GM19025 (cell line): ENCODE data around the gene C9orf153.
"Not testable (repeated sequence)": the region's sequence is repeated elsewhere in the genome, so short reads cannot be mapped to it uniquely, and the experiment has no call there.

Source experiments
- ATAC-seq: cut with Tn5 transposase; IDR thresholded peaks from one replicate; pipeline ENCODE4 v1.9.1; 2021; ENCODE audit warnings: mild to moderate bottlenecking, low read depth, moderate library complexity; ENCODE audit not compliant: unreplicated experiment

The C9orf153 gene

DNA sequence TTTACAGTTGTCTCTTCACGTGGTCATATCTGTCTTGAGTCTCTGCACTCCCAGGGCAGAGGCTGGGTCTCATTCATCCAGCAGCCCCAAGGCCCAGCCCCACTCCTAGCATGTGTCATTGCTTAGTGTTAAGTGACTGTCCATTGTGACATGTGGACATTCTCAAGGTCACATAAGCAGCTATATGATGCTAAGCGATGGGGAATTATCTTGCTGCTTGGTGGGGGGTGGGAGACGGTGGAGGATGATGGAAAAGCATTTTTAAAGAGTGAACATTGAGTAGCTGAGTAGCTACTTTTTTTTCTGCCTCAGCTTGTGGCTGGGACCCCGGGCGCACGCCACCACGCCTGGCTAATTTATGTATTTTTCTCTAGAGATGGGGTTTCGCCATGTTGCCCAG is at the start of gene C9orf153:
Gene C9orf153 (minus strand): TSS at position 101 of the 400 bp plus-strand sequence. CDS start 30,054 bp downstream, outside the sequence.
- no peak for ATAC-seq

DNA sequence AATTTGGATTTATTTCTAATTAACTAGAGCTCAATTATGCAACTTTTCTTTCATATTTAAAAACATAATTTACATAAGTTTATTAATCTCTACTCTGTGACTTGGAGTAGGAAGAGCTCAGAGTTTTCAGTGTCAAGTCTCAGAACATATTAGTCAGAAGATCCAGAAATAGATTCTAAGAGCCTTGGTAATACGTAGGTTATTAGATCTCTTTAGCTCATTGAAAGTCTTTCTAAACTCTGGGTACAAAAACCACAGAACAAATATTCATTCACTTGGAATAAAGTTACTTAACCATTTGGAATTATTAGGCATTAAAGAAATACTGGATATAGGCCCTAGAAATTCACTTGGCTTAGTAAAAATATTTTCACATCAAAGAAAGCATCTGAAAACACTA is 49.2 kb upstream of the C9orf153 start:
- ATAC-seq, result no peak

DNA sequence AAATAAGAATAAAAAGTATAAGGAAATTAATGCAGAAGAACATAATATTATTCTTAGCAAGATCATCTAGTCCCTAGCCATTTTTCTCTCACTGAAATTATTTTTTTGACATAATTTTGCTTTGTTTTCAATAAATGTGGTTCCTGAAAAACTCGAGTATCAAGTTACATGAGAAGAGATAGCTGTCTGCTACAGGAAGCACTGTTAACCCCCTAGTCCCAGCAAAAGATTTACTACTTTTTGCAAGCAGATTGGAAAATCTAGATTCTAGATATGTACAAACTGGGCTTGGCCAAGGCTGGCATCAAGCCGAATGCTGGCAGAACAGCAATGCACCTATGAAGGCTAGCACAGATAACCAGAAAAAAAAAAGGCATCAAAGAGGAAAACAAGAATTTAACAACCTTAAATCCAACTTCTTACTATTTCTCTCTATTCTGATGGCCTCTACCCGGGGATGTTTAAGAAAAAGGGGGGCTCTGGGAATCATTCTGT is 44.8 kb upstream of the C9orf153 start:
- no peak for ATAC-seq

DNA sequence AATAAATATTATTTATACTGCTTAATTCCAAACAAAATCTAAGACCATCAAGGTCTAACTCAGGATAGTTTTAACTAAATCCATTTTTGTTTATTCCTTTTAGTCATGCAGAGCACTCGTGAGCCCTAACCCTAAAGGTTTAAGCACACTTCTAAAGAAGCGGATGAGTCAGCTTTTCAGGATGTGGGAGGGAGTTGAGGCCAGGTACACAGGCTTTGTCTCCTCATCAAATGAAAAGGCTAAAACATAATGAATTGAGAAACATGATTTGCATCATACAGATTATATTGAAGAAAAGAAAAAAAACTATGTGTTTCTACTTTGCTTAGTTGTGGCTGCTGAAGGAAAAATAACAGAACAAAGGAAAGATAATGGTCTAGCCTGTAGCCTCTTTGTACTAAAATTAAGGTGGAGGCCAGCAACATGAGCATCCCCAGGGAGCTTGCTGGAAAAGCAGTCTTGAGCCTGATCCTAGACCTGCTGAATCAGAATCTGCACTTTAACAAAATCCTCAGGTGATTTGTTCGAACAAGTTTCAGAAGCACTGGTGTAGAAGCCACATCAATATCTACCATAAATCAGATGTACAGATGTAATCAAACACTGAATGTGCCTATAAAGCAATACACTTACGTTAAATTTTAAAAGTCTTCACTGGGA is 44.0 kb upstream of the C9orf153 start:
- no peak for ATAC-seq

DNA sequence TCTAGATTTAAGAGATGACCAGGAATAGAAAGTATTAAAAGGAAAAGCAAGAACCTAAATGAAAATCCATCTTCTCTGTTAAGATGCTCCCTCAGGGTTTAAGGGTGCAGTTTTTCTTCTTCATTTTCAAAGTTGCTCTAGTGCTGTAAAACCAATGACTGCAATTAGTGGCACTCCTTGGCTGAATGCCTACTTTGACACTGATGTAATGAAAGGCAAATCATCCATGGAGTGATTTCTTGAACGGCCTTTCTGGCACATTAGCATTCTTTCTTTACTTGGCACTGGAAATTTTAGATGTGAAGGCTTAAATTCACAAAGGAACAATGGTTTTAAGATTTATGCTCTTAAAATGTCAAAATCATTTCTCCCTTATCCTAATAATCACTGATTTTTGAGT is 42.2 kb upstream of the C9orf153 start:
- no peak for ATAC-seq

DNA sequence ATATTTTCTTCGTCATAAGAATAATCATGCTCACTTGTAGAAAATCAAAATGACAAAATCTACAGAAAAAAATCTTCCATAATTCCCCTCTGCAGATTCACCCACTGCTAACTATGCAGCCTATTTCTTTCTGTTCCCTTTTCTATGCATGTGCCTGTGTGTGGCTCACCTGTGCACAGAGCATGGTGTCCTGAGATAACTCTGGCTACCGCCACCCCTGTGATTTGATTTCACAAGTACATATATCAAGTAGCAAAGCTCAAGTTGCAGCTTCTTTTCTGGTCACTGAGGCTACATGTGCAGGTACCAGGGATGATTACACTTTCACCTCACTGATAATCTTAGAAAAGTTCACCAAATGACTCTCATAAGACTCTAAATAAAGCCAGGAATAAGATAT is 41.2 kb upstream of the C9orf153 start:
- no peak for ATAC-seq

DNA sequence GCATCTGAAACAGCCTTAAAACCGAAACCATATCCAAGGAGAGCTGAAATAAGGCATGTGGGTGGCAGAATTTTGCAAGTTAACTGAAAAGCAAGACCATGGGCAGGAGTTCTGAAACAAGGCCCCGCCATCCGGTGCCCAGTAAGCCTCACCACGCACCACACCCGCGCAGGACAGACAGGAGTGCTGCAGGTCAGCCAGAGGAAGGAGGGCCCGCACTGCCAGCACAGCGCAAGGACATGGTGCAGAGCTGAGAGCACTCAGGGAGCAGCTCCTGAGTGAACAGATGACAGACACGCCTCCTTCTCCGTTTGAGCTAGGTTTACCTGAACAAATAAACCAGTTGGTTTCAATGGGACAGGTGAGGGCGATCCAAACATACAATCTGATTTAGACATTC is 39.4 kb upstream of the C9orf153 start:
- no peak for ATAC-seq

DNA sequence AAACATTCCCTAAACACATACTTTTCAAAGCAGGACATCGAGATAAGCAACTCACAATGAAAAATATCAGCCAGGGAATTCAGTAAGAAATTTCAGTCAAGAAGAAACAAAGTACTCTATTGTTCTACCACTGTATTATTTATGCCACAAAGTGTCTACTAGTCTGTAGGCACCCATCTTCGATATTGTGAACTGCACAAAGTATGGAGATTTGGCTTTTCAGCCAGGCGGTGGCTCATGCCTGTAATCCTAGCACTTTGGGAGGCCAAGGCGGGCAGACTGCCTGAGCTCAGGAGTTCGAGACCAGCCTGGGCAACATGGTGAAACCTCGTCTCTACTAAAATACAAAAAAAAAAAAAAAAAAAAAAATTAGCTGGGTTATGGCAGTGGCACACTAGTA is 30.9 kb upstream of the C9orf153 start:
- not testable (repeated sequence) for ATAC-seq

DNA sequence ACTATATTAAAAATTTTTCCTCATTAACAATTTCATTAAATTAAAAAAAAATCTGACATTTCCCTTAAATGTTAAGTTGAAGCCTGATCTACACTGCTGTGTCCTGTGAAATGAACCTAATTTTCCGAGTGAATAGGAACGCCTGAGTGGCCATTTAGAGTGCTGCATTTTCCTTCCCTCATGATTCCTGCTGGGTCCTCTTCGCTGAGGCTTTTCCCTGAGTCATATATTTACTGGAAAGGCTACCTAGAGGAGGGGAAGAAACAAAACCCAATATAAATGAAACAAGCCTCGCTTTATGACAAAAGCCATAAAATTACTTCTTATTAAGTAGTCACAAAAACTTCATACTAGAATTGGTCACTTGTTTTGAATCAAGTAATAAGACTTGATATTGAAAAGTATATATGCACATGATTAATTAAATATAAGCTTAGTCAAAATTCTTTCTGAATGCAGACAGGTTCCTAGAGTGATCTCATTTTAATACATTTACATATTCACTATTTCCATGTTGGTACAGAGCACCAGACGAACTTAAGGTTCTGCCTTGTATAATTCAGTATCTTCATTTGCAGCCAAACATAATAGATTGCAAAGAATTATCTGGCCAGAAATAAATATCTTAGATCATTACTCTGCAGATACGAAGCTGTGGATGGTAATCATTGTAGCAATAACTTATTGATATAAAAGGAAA is 29.2 kb upstream of the C9orf153 start:
- no peak for ATAC-seq

DNA sequence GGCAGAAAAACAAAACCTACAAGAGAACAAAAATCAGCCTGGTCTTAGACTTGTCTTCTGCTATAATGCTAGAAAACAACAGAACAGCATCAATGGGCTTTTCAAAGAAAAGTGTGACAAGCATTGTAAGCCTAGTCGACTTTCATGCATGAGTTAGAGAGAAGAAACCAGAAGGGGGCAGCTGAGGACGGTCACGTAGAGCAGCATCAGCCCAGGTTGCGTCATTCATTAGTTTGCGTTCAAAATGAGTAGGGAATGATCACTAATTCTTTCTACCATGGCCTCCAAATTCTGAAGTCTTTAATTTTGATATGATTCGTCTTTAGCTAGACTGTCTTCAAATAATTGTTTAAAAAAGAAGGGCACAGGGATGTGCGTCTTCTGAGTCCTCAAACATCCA is 27.6 kb upstream of the C9orf153 start:
- no peak for ATAC-seq

DNA sequence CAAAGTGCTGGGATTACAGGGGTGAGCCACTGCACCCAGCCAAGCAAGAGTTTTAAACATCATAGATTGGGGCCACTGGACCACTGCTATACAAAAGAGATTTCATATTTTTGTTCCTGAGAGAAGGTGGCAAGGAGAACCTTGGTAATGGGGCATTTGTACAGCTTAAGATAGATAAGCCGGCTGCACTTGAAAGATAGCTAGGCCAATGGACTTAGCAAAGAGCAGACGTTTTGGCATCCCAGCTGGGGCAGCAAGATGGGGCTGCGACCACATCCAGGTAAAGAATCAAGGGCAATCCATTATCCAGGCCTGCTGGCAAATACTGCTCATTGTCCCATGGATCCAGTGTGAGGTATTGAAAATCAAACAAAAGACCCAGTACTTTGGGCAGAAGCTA is 26.8 kb upstream of the C9orf153 start:
- ATAC-seq, result no peak

DNA sequence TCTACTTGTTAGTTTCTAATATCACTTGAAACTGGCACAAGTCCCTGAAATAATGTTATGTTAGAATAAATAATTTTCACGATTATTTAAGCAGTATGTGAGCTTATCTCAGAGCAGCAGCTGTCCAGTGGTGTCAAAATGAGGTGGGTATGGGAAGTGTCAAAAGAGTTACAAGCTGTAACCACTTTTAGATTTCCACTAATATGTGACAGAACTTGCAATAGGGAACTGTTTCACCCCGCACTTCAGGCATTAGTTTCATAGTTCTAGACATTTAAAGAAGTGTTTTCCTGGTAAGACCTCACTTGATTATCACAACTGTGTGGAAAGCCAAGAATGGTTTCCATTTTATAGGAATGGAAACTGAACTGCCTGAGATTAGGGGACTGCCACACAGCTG is 25.8 kb upstream of the C9orf153 start:
- no peak for ATAC-seq

DNA sequence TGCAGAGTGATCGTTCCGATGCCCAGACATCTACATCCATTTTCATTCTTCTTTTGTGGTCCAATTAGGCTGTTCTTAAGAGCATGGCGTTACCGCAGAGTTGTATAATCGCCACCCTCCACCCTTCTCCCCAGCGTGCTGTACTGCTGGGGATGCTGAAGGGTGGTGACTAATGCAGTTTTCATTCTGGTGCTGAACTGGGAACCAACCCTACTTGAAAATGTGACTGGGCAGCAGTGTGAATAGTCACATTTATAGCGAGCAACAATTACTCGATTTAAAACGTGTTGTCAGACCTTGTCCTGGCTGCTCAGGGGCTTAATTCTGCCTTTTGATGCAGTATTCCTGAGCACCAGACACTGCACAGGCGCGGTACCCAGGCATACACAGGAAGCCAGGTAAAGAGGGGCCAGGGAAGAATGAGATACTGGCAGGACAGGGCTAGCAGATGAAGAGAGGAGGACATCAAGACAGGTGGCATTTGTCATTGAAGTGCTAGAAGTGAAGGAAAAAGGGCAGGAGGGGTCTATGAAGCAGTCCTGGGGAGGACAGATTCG is 23.6 kb upstream of the C9orf153 start:
- peak; percentile 1 for ATAC-seq

DNA sequence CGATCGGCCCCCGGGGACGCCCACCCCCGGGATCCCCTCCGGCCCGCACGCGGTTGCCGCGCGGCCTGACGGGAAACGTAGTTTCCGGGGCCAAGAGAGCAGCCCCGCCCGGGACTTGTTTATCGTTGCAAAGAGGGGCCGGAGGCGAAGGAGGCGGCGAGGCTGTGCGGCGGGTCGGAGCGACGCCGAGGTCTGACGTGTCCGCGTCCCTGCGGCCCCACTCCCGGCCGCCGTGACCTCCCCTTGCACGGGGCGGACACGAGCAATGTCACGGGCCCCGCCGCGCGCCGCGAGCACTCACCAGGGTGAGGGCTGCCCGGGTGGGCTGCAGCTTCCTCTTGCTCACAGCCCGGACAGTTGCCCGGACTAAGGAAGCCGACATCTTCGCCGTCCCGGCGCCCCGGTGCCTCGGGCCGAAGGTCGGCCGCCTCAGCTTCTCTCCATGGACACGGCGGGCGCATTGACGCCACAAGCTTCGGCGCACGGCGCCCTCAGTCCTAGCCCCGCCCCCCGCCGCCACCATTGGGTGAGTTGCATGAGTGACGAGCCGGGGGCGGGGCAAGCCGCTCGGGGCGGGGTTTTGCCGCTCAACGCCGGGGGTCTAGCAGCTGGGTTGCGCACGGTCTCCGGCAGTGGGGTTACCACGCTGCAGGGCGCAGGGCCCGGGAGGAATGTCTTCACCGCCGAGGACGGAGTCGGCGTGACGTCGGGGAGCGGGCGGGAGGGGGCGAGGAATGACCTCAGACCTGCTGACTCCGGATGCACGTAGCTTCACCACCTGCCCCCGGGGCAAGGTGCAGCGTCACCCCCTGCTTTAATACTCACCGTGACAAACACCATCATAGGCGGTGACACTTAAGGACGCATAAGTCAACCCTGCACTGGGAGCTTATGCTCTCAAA is 22.9 kb upstream of the C9orf153 start, which contains the start of gene ISCA1:
Gene ISCA1 (minus strand): TSS at position 462 of the 902 bp plus-strand sequence. CDS start 80 bp downstream, at position 382.
- peak; percentile 84 for ATAC-seq

DNA sequence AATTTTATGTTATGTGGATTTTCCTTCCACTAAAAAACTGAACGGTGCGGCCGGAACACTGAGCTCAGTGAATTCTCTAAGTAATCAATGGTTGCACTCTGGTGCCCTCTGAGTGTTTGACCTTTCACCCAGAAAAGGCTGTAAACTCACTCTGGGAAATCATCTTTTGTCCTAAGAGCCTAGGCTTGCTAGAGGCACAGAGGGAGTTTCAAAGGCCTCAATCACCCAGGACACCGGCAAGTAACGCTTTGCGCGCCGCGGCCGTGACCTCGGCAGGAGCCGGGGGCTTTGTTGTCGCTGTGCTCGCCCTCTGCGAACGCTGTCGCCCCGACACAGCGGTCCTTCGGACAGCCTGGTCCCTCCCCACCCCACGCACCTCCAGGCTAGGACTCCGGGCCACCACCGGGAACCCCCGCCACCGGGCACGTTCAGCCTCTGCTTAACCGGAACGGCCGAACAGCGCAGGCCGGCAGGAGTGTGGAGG is 22.2 kb upstream of the C9orf153 start:
- peak; percentile 1 for ATAC-seq

DNA sequence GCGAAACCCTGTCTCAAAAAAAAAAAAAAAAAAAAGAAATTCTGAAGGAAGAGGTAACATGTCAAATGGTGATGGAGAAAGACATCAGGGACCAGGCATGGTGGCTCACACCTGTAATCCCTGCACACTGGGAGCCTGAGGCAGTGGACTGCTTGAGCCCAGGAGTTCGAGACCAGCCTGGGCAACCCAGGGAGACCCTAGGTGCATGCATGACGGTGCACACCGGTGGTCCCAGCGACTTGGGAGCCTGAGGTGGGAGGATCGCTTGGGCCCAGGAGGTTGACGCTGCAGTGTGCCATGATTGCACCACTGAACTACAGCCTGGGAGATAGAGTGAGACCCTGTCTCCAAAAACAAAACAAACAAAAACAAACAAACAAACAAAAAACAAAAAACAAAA is 21.1 kb upstream of the C9orf153 start:
- no peak for ATAC-seq

DNA sequence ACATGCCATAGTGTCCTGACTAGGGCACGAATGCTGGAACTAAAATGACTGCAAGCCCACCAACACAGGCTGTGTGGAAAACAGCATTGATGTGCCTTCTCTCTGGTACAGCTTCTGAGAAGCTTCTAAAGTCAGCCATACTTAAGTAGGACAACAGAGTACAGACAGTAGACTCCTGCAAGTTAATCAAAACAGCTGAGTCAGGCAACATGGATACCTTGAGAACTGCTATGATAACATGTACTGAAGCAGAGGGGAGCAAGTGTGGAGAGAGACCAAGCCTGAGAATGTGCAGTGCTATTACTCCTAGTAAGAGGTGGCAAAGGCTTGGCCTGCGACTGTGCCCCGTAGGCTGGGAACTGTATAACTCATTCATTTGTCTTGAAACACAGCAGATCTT is 20.4 kb upstream of the C9orf153 start:
- ATAC-seq, result no peak

DNA sequence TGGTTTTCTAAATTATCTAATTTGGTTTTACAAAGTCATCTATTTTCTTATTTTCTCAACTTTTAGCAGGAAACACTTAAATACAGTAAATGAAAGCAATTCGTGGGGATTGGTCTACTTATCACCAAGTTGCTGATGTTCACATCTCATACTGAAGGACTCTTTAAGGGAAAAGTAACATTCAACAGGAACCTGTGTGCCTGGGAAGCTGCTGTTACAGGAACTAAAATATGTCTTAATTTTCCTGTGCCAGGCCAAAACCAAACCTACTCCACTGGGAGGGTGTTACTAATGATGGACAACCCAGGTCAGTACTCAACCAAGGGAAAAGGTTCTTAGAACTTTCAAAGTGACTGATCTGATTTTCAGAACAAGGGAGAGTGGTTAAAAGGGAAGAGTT is 17.6 kb upstream of the C9orf153 start:
- ATAC-seq, result no peak

DNA sequence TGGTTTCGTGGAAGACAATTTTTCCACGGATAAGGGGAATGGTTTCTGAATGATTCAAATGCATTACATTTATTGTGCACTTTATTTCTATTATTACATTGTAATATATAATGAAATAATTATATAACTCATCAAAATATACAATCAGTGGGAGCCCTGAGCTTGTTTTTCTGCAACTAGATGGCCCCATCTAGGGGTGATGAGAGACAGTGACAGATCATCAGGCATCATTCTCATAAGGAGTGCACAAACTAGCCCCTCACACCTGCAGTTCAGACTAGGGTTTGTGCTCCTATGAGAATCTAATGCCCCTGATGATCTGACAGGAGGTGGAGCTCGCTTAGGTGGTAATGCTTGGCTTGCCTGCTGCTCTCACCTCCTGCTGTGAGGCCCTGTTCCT is 16.5 kb upstream of the C9orf153 start:
- ATAC-seq, result no peak

DNA sequence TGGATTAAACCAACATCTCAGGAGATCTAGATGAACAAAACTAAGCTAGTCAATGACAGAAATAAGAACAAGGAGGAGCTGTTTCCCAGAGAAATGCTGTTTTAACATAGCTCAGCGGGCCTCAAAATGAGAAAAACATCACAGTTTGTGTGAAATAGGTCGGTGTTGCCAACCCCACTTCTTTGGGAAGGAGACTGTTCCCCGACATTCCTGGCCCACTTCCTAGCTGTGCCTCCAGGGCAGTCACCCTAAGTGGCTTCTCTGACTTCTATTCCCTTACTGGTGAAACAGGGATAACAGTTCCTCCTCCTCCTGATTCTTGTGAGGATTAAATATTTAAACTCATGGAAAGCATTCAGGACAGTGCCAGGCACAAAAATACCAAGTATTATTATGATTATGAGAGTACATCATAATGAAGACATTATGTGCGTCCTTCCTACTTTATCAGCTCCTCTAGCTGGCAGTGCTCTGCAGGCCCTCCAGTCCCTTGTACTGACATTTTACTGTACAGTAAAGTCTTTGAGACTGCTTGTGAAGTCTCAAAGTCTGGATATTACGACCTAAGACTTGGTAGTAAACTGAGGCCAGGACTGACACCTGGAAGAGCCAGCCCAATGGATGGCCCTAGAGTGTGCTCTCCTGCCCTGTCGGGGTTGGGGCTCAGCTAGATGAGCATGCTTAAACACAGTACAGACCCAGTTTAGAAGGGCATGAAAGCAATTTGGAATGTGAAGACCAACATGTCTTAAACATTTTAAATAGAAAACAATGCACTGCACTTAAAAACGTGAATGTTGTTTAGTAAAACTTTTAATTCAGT is 15.6 kb upstream of the C9orf153 start:
- no peak for ATAC-seq
